Panc1 (cell line): ENCODE data around the gene CABP4. TPM values are rescaled to one million over a fixed set of nuclear protein-coding genes. Genes with fewer than 3 reads are reported as not detected.

Source experiments
- ATAC-seq: fragments of 200-7000 bp; cut with Tn5 transposase; 2 replicates; pipeline ENCODE4 v1.9.1; 2020; ENCODE audit warnings: mild to moderate bottlenecking, moderate library complexity
- BruUV-seq: library from RNA; stranded (reverse); fragments of 400-500 nt; replicated peaks from 2 replicates; lab custom pipeline; 2021; lab: Mats Ljungman, UMichigan
- CTCF ChIA-PET: fragments of 300-600 bp; sonication (Branson Sonifier 250); formaldehyde crosslinking; loops from one replicate; lab custom pipeline; 2022; ENCODE audit warnings: antibody characterized with exemption; lab: Charles Lee
- POLR2A ChIA-PET: fragments of 300-600 bp; sonication (Branson Sonifier 250); formaldehyde crosslinking; loops from one replicate; lab custom pipeline; 2022; ENCODE audit warnings: antibody characterized with exemption; lab: Charles Lee
- DNase-seq: peaks from one replicate; pipeline ENCODE4 v3.0.0-alpha.2; 2010; ENCODE audit warnings: low read depth, low spot score
- H3K27ac ChIP-seq: 2 replicates; pipeline ENCODE4 v1.5.1; 2011; ENCODE audit warnings: mild to moderate bottlenecking, low read length, inconsistent platforms
- H3K27me3 ChIP-seq: fragments of 200-500 bp; sonication (Bioruptor generic); 2 replicates; pipeline ENCODE4 v1.6.0; 2014; ENCODE audit warnings: low read length, inconsistent platforms; ENCODE audit not compliant: control insufficient read depth, insufficient read depth
- H3K36me3 ChIP-seq: fragments of 200-500 bp; sonication (Bioruptor generic); 2 replicates; pipeline ENCODE4 v1.5.1; 2014; ENCODE audit warnings: inconsistent platforms, mild to moderate bottlenecking, low read length, moderate library complexity; ENCODE audit not compliant: control insufficient read depth, insufficient read depth
- H3K4me1 ChIP-seq: 2 replicates; pipeline ENCODE4 v1.5.1; 2011; ENCODE audit warnings: inconsistent platforms, mild to moderate bottlenecking, low read length, moderate library complexity; ENCODE audit not compliant: control insufficient read depth, insufficient read depth
- H3K4me3 ChIP-seq, 2 experiments: 2 replicates each; pipeline ENCODE4 v1.5.1; 2011 to 2012; ENCODE audit warnings: low read depth in 2 of 2, low read length in 2 of 2, mild to moderate bottlenecking in 2 of 2, inconsistent platforms in 1 of 2, moderate library complexity in 1 of 2
- H3K9me3 ChIP-seq: fragments of 200-500 bp; sonication (Bioruptor generic); 2 replicates; pipeline ENCODE4 v1.5.1; 2014; ENCODE audit warnings: low read depth, mild to moderate bottlenecking, inconsistent platforms, low read length, moderate library complexity; ENCODE audit not compliant: control insufficient read depth, insufficient read depth
- POLR2AphosphoS5 ChIP-seq: IDR thresholded peaks from 2 replicates; pipeline ENCODE4 v1.6.1; 2012; ENCODE audit warnings: mild to moderate bottlenecking, low read depth, low read length, moderate library complexity
- SIN3A ChIP-seq: IDR thresholded peaks from 2 replicates; pipeline ENCODE4 v1.6.1; 2012; ENCODE audit warnings: low read depth, mild to moderate bottlenecking, low read length, moderate library complexity, borderline replicate concordance; ENCODE audit not compliant: insufficient read depth
- TCF7L2 ChIP-seq: IDR thresholded peaks from 2 replicates; pipeline ENCODE4 v1.6.1; 2011; ENCODE audit warnings: mild to moderate bottlenecking, low read depth, low read length, inconsistent platforms
- in situ Hi-C: cut with HindIII; loops from 2 replicates; pipeline ENCODE4 v1.10.0; 2016; ENCODE audit warnings: low sequenced_read_pairs, low pct_unique_long_range_greater_than_20kb
- intact Hi-C: fragments of 100-400 bp; cut with micrococcal nuclease; formaldehyde crosslinking; loops from one replicate; pipeline ENCODE4 v1.10.0; 2022; ENCODE audit not compliant: unreplicated experiment
- total RNA-seq: library from RNA; stranded (reverse); gene quantifications from one replicate; pipeline ENCODE4 v1.2.1, GENCODE V29; 2021; ENCODE audit not compliant: unreplicated experiment
- TF ChIP-seq, protein P1 (sequence below): fragments of 450-650 bp; IDR thresholded peaks from 2 replicates; pipeline ENCODE4 v1.5.1; 2017; ENCODE audit warnings: mild to moderate bottlenecking
- TF ChIP-seq, protein P2 (sequence below), 2 experiments: IDR thresholded peaks; 2 replicates each; pipeline ENCODE4 v1.6.1; 2011 to 2012; ENCODE audit warnings: low read depth in 2 of 2, control low read depth in 1 of 2, low read length in 1 of 2, mild to moderate bottlenecking in 1 of 2, moderate library complexity in 1 of 2; ENCODE audit not compliant: insufficient read depth in 1 of 2

The CABP4 gene
- total RNA-seq, 1 experiment from 2014 or later: not detected

DNA sequence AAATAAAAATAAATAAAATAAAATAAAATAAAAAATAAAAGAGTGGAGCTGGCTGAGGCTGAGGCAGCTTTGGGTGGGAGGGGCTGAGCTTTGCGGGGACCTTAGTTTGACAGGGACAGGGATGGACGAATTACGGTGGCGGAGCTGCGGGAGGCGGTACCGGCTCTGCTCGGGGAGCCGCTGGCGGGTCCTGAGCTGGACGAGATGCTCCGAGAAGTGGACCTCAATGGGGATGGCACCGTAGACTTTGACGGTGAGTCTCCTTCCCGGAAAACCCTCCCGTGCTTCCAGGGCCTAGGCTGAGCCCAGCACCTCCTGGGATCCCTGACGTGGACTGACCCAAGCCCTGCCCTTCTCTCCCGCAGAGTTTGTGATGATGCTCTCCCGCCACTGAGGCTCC, 3.1 kb downstream of the CABP4 start:
- H3K9me3 ChIP-seq: no peaks in the 10 kb centered on the region
- H3K4me1 ChIP-seq: peaks cover 2% of the 10 kb centered on the region; the same call in 1 of the 2 replicates
- in situ Hi-C loops (no loop called here), intact Hi-C loops (no loop called here)
- H3K27ac ChIP-seq: no peak overlapping the region
- BruUV-seq: no TSS peak
- no peak for TF ChIP-seq SIN3A
- H3K27me3 ChIP-seq: no peaks in the 10 kb centered on the region
- POLR2A ChIA-PET: no interaction called here
- no peaks in the 10 kb centered on the region for H3K36me3 ChIP-seq
- CTCF ChIA-PET: no interaction called here
- no peak for ATAC-seq
- no peak for DNase-seq
- H3K4me3 ChIP-seq: no peak overlapping the region

DNA sequence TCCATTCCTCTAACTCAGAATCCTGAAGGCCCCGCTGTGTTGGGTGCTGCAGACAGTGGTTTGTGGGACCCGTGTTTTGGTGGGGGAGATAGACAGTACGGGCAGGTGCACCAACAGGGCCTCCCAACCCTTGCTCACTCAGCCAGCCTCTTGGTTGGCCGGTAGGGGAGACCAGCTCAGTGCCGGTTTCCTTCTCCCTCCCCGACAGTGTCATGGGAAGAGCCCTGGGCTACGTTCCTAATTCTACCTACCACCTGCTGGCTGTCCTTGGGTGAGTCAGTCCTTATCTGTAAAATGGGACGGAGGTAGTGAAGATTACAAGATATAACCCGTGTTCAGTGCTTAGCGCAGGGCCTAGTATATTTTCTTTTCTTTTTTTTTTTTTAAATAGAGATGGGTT, 8.0 kb downstream of the CABP4 start:
- Histone ChIP-seq H3K27ac (no peak overlapping the region), H3K4me3 (no peak overlapping the region), H3K9me3 (no peaks in the 10 kb centered on the region), H3K4me1 (peaks cover 36% of the 10 kb centered on the region), H3K27me3 (no peaks in the 10 kb centered on the region), H3K36me3 (0 out of 2 replicates have a peak, but pooled peaks cover 2% of the 10 kb centered on the region)
- in situ Hi-C loops (no loop called here), intact Hi-C loops (no loop called here)
- ATAC-seq (no peak), DNase-seq (no peak)
- ChIA-PET POLR2A (interaction anchor here (0.7 kb wide), 1 partner anchor 1372 kb away, joined by 3 read pairs; no protein-coding TSS in a partner anchor), CTCF (no interaction called here)
- TF ChIP-seq POLR2AphosphoS5 (no peak), SIN3A (no peak), TCF7L2 (no peak)
- TF ChIP-seq, protein P1, sequence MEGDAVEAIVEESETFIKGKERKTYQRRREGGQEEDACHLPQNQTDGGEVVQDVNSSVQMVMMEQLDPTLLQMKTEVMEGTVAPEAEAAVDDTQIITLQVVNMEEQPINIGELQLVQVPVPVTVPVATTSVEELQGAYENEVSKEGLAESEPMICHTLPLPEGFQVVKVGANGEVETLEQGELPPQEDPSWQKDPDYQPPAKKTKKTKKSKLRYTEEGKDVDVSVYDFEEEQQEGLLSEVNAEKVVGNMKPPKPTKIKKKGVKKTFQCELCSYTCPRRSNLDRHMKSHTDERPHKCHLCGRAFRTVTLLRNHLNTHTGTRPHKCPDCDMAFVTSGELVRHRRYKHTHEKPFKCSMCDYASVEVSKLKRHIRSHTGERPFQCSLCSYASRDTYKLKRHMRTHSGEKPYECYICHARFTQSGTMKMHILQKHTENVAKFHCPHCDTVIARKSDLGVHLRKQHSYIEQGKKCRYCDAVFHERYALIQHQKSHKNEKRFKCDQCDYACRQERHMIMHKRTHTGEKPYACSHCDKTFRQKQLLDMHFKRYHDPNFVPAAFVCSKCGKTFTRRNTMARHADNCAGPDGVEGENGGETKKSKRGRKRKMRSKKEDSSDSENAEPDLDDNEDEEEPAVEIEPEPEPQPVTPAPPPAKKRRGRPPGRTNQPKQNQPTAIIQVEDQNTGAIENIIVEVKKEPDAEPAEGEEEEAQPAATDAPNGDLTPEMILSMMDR: no peak
- TF ChIP-seq, protein P2, sequence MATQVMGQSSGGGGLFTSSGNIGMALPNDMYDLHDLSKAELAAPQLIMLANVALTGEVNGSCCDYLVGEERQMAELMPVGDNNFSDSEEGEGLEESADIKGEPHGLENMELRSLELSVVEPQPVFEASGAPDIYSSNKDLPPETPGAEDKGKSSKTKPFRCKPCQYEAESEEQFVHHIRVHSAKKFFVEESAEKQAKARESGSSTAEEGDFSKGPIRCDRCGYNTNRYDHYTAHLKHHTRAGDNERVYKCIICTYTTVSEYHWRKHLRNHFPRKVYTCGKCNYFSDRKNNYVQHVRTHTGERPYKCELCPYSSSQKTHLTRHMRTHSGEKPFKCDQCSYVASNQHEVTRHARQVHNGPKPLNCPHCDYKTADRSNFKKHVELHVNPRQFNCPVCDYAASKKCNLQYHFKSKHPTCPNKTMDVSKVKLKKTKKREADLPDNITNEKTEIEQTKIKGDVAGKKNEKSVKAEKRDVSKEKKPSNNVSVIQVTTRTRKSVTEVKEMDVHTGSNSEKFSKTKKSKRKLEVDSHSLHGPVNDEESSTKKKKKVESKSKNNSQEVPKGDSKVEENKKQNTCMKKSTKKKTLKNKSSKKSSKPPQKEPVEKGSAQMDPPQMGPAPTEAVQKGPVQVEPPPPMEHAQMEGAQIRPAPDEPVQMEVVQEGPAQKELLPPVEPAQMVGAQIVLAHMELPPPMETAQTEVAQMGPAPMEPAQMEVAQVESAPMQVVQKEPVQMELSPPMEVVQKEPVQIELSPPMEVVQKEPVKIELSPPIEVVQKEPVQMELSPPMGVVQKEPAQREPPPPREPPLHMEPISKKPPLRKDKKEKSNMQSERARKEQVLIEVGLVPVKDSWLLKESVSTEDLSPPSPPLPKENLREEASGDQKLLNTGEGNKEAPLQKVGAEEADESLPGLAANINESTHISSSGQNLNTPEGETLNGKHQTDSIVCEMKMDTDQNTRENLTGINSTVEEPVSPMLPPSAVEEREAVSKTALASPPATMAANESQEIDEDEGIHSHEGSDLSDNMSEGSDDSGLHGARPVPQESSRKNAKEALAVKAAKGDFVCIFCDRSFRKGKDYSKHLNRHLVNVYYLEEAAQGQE (IDR thresholded peaks at IDR 0.05; ENCODE audit: insufficient read depth in 1 of 2, low read depth in 2 of 2, low read length in 1 of 2): no peak
- BruUV-seq: no TSS peak

DNA sequence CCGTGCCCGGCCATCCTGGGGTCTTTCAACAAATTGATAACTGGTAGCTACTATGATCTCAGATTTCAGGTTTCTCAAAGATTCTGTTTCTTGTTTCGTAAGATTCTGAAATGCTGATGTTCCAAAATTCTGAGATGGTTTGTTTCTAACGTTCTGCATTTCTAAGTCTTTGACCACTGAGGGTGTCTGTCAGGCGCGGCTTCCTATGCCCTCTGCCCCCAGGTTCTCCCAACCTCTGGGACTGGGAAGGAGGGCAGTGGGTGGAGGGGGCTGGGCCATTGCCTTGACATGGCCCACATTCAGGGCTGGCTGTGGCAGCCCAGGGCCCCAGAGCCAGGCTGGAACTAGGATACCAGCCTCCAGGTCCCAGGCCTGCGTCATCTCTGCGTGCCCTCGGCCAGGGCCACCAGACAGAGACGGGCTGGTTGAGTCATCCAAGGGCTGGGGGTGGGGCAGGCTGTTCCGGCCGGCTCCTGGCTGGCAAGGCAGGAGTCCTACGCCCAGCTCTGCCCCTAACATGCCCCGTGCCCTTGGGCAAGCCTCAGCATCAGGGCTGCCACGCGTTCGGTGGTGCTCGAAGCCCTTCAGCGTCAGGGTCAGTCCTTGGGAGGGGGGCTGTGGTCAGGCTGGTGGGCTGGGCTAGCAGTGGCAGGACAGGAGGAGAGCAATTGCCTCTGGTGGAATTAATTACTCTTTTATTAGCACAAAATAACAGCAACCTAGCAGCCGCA, 8.7 kb downstream of the CABP4 start:
- ChIA-PET CTCF (no interaction called here), POLR2A (interaction anchor here (0.7 kb wide), 1 partner anchor 1372 kb away, joined by 3 read pairs; no protein-coding TSS in a partner anchor)
- H3K9me3 ChIP-seq: no peaks in the 10 kb centered on the region
- in situ Hi-C loops: no loop called here
- intact Hi-C loops: no loop called here
- H3K36me3 ChIP-seq: peaks cover 2% of the 10 kb centered on the region; the same call in 1 of the 2 replicates
- peaks cover 38% of the 10 kb centered on the region for H3K4me1 ChIP-seq
- BruUV-seq: no TSS peak
- H3K4me3 ChIP-seq: peak overlapping the region; percentile 54 to 55
- DNase-seq: no peak
- ATAC-seq: peak; percentile 23
- H3K27ac ChIP-seq: peak overlapping the region; percentile 80
- no peaks in the 10 kb centered on the region for H3K27me3 ChIP-seq
- TF ChIP-seq, protein P2 (IDR thresholded peaks at IDR 0.05; ENCODE audit: insufficient read depth in 1 of 2, low read depth in 2 of 2, low read length in 1 of 2): no peak
- TF ChIP-seq SIN3A (no peak), TCF7L2 (no peak), POLR2AphosphoS5 (no peak)
- TF ChIP-seq, protein P1: no peak
